ENCODE results near the gene KMO.

Gene KMO

DNA sequence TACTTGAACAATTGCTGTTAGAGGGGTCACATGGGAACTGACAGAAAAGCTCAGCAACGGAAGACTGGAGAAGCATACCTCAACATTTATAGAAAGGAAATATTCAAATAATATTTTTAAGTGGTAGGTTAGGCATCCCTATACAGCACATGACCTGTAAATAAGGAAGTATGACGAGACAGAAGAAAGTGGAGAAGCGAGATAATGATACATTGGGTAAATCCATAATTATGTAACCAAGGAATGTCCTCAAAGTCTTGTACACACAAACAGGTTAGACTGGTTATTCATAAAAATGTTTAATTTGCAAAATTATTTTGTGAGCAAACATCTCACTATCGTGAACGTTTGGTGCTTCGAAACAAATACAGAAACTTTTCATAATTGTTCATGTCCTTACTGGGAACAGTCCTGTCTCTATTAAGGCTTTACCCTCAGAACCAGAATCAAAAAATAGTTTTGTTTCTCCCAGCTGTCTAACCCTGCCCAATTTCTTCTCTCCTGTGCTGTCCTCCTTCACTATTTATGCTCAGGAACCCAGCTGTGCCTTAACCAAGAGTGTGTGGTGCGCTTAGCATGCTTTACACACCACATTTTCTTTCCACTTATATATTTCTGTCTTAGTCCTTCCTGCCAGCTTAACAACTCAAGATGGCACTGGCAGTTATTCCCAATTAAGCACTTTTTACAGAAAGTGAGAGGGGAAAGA, 10.2 kb downstream of the KMO start:
- DNase-seq (ENCODE audit: low spot score) = no peak

DNA sequence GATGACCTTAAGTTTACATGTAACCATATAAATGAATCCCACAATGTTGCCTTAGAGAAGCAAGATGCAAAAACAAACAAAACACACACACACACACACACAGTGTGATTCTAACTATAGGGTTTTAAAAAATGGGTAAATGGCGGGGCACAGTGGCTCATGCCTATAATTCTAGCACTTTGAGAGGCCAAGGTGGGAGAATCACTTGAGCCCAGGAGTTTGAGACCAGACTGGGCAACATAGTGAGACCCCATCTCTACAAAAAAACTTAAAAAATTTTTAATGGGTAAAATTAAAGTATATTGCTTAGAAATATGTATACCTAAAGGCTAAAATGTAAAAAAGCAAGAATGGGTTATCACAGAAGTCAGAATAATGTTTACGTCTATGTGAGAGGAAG, 15.8 kb downstream of the KMO start:
- no peak for DNase-seq (ENCODE audit: low spot score)

DNA sequence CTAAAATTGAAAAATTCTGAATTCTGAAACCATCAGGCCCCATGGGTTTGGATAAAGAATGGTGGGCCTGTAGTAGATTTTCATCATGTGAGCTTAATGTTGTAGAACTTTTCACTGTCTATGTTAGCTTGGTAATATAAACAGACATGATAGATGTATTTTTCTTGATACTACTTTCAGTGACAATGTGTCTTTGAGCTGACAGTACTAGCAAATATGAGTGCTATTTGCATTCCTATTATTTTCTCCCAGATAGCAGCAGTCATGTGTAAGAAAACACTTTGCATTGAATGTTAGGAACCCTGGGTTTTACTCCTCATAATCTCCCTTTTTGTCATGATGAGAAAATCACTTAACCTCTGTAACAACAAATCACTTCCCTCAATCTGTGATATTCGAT, 18.1 kb downstream of the KMO start:
- no peak for DNase-seq (ENCODE audit: low spot score)

DNA sequence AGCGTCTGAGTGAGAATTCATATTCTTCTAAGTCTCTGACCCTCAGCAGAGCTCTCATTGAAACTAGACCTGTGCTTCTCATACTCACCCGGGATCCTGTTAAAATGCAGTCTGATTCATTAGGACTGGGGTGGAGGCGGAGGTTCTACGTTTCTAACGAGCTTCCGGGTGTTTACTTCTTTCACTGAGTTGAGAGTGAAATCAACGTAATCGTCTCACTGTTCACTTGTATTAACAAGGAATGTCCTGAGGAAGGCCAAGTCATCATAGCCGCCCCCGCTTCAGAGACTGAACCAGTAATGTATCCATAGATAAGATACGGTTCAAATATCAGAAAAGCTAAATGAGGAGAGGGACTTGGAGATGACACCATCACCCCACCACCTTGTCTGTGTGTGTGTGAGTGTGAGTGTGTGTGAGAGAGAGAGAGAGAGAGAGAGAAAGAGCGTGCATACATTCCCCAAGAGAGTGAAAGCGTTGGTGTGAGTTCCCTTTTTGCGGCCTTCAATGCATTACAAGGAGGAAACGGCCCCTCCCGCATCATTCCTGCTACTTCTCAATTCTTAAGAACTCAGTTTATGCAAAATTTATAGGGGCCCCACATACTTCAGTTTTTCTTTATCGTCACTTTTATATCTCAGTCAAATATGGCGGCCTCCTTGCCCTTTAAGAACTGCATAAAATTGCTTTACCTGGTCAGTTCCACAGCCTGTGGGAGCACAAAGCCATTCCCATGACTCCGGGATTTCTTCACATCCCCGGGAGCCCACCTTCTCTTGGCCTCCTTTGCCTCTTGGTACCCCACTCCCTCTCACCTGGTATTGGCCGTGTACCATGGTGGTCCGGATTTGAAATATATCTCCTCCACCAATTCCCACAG, 19.8 kb downstream of the KMO start:
- peak; percentile 37 for DNase-seq (ENCODE audit: low spot score)

DNA sequence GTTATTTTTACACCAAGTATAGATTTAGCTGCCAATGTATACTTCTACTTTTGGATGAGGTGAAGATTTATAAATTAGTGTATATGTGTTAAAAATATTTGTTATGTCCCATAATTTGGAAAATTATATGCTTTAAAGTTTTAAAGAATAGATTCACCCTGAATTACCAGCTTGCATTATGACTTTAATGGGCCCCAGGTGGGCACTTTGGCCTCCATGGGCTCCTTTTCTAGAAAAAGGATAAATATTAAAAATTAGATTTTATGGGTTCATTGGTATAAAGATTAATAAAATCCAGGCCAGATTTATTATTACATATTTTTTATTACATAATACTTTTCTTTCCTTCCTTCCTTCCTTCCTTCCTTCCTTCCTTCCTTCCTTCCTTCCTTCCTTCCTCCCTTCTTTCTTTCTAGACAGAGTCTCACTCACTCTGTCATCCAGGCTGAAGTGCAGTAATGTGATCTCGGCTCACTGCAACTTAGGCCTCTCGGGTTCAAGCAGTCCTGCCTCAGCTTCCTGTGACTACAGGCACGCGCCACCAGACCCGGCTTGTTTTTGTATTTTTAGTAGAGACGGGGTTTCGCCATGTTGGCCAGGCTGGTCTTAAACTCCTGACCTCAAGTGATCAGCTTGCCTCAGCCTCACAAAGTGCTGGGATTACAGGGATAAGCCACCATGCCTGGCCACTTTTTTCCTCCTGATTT, 21.9 kb downstream of the KMO start:
- no peak for DNase-seq (ENCODE audit: low spot score)

DNA sequence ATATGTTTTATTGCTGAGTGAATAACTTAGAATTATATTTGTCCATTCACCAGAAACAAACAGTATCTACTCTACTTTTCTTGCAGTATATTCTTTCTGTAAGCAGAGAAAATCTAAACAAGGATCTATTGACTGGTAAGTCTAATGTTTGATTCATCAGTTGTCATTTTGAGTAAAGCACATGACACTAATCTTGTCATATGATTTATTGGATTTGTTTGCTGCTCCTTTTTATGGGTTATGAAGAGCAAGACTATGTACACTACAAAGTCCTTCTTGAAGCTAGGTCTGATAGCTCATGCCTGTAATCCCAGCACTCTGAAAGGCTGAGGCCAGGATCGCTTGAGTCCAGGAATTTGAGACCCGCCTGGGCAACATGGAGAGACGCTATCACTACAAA, 23.3 kb downstream of the KMO start:
- DNase-seq (ENCODE audit: low spot score) = no peak

DNA sequence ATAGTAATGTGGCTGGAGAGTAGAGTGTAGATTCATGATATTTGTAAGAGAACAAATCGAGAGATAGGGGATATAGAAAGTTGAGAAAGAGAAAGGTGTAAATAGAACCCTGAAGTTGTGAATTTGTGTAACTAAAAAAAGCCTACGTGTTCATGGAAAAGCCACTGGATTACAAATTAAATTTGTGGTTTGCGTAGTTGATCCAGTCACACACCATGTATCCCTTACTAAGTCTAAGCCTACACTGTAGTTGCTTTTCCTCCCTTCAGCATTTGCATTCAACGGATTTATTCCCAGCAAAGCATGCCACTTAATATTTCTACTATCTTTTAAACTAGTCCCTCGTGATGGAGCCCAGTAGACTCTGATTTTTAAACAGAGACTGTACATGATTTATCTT, 24.9 kb downstream of the KMO start:
- no peak for DNase-seq (ENCODE audit: low spot score)

DNA sequence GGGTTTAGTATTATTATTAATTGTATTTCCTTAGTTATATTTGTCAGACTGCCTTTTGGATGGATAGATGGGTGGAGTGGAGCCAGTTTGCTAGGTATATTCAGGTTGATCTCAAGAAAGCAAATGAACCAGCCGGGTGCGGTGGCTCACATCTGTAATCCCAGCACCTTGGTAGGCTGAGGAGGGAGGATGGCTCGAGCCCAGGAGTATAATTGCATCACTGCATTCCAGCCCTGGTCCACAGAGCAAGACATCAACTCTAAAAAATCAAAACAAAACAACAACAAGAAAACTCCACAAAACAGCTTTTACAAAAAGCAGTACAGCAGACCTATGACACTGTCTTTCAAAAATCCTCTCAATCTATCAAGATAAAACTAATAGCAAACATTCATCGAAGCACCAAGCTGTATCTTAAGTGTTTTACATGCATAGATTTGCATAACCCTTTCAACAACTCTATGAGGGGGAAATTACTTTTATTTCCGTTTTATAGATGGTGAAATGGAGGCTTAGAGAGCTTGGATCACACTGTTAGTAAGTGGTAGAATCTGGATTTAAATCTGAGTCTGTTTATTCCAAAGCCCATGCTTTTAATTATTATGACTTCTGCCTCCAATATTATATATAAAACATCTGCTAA, 25.5 kb downstream of the KMO start:
- no peak for DNase-seq (ENCODE audit: low spot score)

DNA sequence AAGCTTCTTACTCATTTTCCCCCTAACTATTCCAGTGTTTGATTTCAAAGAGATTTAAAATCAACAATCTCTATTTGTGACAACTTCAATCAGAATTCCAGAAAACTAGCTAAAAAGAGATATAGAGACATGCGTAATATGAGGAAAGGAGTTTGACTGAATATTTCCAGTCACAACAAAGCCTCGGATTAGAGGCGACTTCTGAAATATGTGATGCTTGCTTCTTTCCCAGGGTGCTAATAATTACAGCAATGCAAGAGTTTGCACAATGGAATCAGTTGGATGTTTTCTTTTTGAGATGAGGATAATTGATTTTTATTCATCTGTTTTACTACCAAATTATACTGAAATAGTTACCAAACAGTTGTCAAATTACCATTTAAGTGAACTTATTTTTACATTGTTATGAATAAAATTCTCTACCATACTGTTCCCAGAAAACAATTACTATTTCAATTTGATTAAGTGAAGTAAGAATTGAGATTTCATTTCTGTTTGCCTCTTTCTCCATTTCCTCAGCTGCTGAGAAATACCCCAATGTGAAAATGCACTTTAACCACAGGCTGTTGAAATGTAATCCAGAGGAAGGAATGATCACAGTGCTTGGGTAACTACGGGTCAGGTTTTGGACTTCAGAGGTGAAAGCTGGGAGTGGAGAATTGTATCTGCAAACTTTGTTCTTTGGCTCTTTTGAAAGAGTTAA, 28.1 kb downstream of the KMO start:
- no peak for DNase-seq (ENCODE audit: low spot score)

DNA sequence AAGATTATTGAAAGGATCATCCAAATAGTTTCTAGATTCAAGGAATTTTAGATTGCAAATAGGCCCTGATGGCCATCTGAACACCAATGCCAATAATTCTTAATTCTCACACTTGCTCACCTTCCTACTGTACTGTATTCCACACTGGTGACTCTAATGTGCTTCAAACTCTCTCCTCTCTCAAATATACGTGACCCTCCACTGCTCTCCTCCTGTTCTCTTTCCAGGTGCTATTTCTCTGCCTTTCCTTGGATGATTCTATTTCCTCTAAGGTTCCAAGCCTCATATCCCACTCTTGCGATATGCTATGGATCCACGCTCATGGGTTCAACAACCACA, 28.6 kb downstream of the KMO start:
- no peak for DNase-seq (ENCODE audit: low spot score)

DNA sequence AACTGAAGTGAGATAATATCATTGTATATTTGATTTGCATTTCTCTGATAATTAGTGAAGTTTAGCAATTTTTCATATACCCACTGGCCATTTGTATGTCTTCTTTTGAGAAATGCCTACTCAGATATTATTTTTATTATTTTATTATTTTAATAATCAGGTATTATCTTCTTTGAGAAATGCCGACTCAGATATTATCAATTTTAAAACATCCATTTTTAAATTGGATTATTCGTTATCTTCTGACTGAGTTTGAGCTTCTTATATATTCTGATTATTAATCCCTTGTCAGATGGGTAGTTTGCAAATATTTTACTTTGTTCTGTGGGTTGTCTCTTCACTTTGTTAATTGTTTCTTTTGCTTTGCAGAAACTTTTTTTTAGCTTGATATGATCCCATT, 37.7 kb downstream of the KMO start:
- DNase-seq (ENCODE audit: low spot score) = no peak

DNA sequence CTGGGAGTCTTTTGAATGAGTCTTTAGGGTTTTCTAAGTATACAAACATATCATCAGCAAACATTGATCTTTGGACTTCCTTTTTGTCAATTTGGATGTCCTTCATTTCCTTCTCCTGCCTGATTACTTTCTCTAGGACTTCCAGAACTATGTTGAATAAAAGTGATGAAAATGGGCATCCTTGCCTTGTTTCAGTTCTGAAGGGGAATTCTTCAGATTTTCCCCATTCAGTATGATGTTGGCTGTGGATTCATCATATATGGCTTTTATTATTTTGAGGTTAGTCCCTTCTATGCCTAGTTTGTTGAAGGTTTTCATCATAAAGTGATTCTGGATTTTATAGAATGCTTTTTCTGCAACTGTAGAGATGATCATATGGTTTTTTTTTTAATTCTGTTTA, 42.0 kb downstream of the KMO start:
- no peak for DNase-seq (ENCODE audit: low spot score)

DNA sequence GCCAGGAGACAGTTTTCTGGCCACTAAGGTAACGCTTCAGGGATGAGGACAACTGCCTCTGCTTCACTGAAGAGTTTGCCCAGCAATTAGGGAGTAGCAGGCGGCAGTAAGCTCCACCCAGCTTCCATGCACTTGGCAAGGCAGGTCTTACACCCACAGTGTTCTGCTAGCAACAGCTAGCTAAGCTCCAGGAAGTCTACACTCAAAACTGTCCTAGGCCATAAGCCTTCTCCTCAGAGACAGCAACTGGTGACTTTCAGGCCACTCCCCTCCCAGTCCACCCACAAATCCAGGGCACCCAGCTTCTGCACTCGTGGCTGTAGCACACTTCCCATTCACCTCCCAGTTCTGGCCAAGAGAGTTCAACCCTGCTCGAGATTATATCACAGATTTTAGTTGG, 47.3 kb downstream of the KMO start:
- no peak for DNase-seq (ENCODE audit: low spot score)

DNA sequence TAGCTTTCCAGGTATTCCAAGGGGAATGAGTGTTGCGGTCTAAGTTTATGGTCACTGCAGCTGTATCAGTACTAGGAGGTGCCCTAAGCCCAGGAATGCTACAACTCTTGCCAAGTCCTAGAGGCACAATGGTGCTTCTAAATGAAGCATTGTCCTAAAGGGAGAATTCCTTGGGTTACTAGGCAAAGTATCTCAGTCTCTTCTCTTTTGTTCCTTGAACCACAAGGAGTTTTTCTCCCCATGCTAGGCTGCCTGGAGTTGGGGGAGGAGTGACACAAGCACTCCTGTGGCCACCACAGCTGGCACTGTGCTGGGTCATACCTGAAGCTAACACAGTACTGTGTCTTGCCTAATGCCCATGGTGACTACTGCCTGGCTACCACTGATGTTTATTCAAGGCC, 50.7 kb downstream of the KMO start:
- DNase-seq (ENCODE audit: low spot score) = no peak

DNA sequence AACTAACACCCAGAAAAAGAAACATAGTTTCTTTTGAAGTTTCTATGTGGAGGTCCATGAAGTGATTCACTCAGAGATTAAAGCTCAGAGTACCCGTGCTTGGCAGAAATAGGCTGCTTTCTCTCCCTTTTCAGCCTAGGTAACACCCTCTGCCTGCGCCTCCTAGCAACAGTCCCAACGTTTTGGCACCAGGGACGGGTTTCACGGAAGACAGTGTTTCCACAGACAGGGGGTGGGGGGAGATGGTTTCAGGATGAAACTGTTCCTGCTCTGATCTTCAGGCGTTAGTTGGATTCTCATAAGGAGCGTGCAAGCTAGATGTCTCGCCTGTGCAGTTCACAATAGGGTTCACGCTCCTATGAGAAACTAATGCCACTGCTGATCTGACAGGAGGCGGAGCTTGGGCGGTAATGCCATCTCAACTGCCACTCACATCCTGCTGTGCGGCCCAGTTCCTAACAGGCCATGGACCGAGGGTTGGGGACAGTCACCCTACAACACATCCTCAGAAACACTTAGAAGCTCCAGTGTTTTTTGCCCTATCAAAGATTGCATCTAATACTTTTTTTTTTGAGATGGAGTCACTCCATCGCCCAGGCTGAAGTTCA, 54.8 kb downstream of the KMO start:
- DNase-seq (ENCODE audit: low spot score) = no peak

DNA sequence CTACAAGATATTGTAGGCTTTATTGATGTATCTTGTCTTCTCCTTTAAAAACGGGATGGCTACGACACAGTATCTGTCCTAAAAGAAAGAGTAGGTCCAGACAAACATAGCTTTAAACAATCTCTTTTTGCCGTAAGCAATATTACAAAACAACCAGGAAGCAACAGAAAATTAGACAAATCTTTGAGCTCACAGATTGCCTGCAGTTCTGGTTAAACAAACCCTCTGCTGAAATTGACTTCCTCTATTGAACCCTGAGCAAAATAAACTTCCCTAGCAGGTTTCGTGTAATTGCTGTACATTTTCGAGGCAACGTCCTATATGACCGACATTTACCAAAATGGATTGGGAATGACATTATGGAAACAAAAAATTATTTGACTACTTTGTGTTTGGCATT, 57.3 kb downstream of the KMO start:
- no peak for DNase-seq (ENCODE audit: low spot score)

DNA sequence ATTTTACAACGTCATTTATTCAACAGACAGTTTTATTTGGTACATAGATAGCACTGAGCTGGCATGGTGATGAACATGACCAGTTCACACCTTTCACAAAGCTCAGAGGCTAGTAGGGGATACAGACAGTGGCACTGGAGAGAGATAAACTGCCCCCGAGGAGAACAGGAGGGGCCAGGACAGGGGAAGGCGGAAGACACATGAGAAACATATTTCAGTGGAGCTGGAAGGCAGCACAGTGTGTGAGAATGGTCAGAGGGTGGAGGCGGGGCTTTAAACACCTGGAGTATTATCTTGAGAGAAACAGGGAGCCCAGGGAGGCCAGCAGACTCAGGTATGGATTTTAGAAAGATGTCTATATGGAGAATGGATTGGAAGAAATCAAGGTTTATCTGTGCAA, 58.5 kb downstream of the KMO start:
- DNase-seq (ENCODE audit: low spot score) = no peak

DNA sequence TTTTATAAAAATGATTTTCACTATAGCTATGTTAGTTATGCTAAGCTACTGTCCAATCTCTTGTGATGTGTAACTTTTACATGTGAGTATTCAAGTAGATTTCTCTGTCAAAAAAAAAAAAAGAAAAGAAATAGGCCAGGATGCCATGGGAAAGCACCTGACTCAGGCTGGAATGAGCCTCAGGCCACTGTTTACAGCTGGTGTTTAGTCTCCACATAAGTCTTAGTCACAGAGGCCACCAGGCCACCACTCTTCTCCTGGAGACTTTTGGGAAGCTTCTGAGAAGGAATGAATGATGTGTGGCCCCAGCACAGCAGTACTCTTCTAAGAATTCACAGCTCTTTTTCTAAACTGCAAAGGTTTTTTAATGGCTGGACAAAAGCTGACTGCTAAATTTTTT, 59.1 kb downstream of the KMO start:
- DNase-seq (ENCODE audit: low spot score) = no peak

DNA sequence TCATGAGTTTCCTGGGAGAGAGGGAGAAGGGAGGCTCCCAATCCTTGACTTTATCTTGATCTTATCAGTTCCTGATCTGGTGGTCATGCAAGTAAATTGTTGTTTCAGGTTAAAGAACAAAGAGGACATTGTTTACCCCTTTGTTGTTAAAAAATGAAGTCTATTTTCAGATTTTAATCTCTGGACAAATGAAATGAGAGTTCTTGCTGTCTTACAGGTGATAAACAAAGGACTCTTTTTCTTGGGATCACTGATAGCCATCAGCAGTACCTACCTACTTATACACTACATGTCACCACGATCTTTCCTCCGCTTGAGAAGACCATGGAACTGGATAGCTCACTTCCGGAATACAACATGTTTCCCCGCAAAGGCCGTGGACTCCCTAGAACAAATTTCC, 59.6 kb downstream of the KMO start:
- DNase-seq (ENCODE audit: low spot score) = no peak

DNA sequence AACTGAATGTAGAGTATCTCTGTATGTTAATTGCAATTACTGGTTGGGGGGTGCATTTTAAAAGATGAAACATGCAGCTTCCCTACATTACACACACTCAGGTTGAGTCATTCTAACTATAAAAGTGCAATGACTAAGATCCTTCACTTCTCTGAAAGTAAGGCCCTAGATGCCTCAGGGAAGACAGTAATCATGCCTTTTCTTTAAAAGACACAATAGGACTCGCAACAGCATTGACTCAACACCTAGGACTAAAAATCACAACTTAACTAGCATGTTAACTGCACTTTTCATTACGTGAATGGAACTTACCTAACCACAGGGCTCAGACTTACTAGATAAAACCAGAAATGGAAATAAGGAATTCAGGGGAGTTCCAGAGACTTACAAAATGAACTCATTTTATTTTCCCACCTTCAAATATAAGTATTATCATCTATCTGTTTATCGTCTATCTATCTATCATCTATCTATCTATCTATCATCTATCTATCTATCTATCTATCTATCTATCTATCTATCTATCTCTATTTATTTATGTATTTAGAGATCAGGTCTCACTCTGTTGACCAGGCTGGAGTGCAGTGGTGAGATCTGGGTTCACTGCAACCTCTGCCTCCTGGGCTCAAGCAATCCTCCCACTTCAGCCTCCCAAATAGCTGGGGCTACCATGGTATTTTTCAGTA, 60.2 kb downstream of the KMO start:
- no peak for DNase-seq (ENCODE audit: low spot score)

DNA sequence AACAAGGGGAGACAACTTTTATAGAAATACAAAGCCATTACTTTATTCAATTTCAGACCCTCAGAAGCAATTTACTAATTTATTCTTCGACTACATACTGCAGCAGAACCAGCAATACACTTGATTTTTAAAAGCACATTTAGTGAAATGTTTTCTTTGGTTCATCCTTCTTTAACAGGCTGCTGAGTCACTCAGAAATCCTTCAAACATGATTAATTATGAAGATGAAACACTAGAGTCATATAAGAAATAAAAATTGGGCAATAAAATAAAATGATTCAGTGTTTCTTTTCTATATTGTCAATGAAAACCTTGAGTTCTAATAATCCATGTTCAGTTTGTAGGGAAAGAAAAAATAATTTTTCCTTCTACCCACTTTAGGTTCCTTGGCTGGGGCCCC, 61.0 kb downstream of the KMO start:
- DNase-seq (ENCODE audit: low spot score) = no peak

Measured in NAMALWA (cell line).